Heart left ventricle (tissue), 13 donors: ENCODE results near the gene C1orf52.

Experiments
- CTCF ChIP-seq, 12 donors: fragments of 200-600 bp; sonication (generic) in 4 of 12; IDR thresholded peaks; one replicate each; pipeline versions ENCODE4 v1.5.0 to v1.8.0; 2018 to 2022; ENCODE audit warnings: antibody characterized with exemption in 12 of 12, mild to moderate bottlenecking in 5 of 12
- POLR2A ChIP-seq, 2 donors: fragments of 450-650 bp; IDR thresholded peaks; one replicate each; pipeline ENCODE4 v1.6.1; 2017; ENCODE audit warnings: antibody characterized with exemption in 2 of 2, mild to moderate bottlenecking in 2 of 2, moderate library complexity in 2 of 2
- donor health status: ischemic (EF 13 %, LVEDD 7.1; RV severe dilation, severe dysfunction).
- donor health status: DM: no; HTN: yes; CAD: no.
- donor health status: DM: no; HTN: no; CAD: no.
- donor health status: ischemic (EF 25% LVEDD 6.9; RV normal size, moderate dysfunction).
- donor health status: ischemic (EF 25% LVEDD 5.7; RV mildly dilated, moderate dysfunction).
- donor health status: ischemic (EF 35%, LVEDD 5.7; RV mildly dilated, moderate dysfunction).
- donor health status: nonischemic (EF 11% LVEDD 7.7; RV severe dilation, severe dysfunction).
- donor health status: DM: yes; HTN: yes; CAD: no.
- donor health status: PGD.
- donor health status: ischemic (EF 29% LVEDD 5.4; RV normal size, mild dysfunction).
- donor health status: nonischemic (EF 23%, LVEDD 6.1; RV moderate dilation, normal function).

- TF ChIP-seq CTCF (IDR thresholded peaks at IDR 0.05) = no peak
- TF ChIP-seq POLR2A (IDR thresholded peaks at IDR 0.05) = no peak
These were observed 49.4 kb upstream of the C1orf52 start for GRCh38 chr1:85308833-85309350.
